Activated CD8-positive, alpha-beta T cell treated with anti-CD3 and anti-CD28 coated beads for 36 hours (primary cell): ENCODE results near the gene RMI1. TPM values are rescaled to one million over a fixed set of nuclear protein-coding genes. Genes with fewer than 3 reads are reported as not detected.

Source experiments
- ATAC-seq: fragments of 200-7000 bp; cut with Tn5 transposase; one replicate; pipeline ENCODE4 v1.10.0; 2021; ENCODE audit warnings: mild to moderate bottlenecking, moderate library complexity
- CTCF ChIA-PET: fragments of 350-600 bp; sonication (Branson Sonifier 250); formaldehyde crosslinking; loops from one replicate; lab custom pipeline; 2021; ENCODE audit warnings: antibody characterized with exemption; lab: Charles Lee
- POLR2A ChIA-PET: fragments of 350-600 bp; sonication (Branson Sonifier 250); formaldehyde crosslinking; loops from one replicate; lab custom pipeline; 2021; ENCODE audit warnings: antibody characterized with exemption; lab: Charles Lee
- DNase-seq: peaks from one replicate; pipeline ENCODE4 v3.0.0-alpha.2; 2020
- H3K27ac Mint-ChIP-seq: one replicate; pipeline ENCODE4 v1.8.0; 2021; ENCODE audit warnings: mild to moderate bottlenecking, mixed read lengths
- H3K27me3 Mint-ChIP-seq: one replicate; pipeline ENCODE4 v1.8.0; 2021; ENCODE audit warnings: mixed read lengths
- H3K36me3 Mint-ChIP-seq: one replicate; pipeline ENCODE4 v1.8.0; 2021; ENCODE audit warnings: low read depth, mixed read lengths
- H3K4me1 Mint-ChIP-seq: one replicate; pipeline ENCODE4 v1.8.0; 2021; ENCODE audit warnings: low read depth, mixed read lengths
- H3K4me3 Mint-ChIP-seq: one replicate; pipeline ENCODE4 v1.8.0; 2021; ENCODE audit warnings: mild to moderate bottlenecking, moderate library complexity, mixed read lengths
- H3K9me3 Mint-ChIP-seq: one replicate; pipeline ENCODE4 v1.8.0; 2021; ENCODE audit warnings: mixed read lengths
- intact Hi-C: fragments of 100-400 bp; cut with micrococcal nuclease; formaldehyde crosslinking; loops from one replicate; pipeline ENCODE4 v1.10.0; 2022
- total RNA-seq, 2 experiments: library from RNA; stranded (reverse); gene quantifications; one replicate each; pipeline ENCODE4 v1.2.3, GENCODE V29; 2021
- TF ChIP-seq, protein P1 (sequence below): fragments of 200-600 bp; IDR thresholded peaks from one replicate; pipeline ENCODE4 v1.8.0; 2022; ENCODE audit warnings: antibody characterized with exemption, mild to moderate bottlenecking

The RMI1 gene
- total RNA-seq: 10 to 100 TPM; 20.1 to 20.6 TPM

DNA sequence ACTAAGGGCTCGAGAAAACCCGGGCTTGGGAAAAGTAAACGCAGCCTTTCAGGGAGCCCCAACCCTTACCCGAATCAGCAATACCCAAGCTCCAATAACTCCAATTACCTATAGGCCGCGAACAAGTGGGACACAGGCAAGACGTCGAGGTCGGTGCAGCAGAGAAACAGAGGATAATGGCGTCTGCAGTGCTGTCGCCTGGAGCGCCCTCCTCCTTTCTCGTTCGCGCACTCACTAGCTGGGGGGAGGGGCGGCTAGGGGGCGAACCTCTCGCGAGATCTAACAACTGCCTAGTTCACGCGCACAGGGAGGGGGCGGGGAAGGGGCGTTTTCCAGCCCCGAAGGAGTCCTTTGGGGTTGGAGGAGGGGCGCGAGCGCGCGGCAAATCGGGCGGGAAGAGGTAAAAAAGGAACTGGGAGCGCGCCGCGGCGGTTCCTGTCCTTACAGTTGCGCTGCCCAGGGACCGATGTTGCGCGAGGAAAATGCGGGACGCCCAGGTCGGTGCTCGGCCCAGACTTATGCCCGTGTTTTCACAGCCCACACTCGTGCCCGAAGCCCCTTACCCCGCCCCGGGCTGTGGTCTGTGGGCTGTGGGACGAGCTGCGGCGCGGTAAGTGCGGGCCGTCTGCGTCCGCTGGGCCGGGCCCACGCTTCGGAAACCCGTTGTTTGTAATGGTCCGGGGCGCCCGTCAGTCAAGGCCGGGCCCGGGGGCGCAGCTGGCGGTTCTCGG, at the start of gene RMI1:
TSS of gene RMI1 (plus strand) at position 411 of the 731 bp plus-strand sequence. CDS start 20,182 bp downstream, outside the sequence.
- ChIA-PET POLR2A (interaction anchor here (0.6 to 7.3 kb wide), 14 partner anchors 10 to 359 kb away, joined by 3 to 224 read pairs (median 4); partner anchors contain the start of gene KIF27), CTCF (interaction anchor here (0.7 to 1.2 kb wide), 4 partner anchors 10 to 63 kb away, joined by 3 to 4 read pairs (median 3); partner anchors contain the start of gene KIF27)
- Mint-ChIP-seq H3K27ac (peak within 1 kb of the TSS; percentile 97), H3K27me3 (no peaks in the 10 kb centered on the region), H3K36me3 (peaks cover 51% of the 10 kb centered on the region), H3K4me3 (peak within 1 kb of the TSS; percentile 97), H3K9me3 (no peaks in the 10 kb centered on the region), H3K4me1 (peaks cover 39% of the 10 kb centered on the region)
- TF ChIP-seq, protein P1, sequence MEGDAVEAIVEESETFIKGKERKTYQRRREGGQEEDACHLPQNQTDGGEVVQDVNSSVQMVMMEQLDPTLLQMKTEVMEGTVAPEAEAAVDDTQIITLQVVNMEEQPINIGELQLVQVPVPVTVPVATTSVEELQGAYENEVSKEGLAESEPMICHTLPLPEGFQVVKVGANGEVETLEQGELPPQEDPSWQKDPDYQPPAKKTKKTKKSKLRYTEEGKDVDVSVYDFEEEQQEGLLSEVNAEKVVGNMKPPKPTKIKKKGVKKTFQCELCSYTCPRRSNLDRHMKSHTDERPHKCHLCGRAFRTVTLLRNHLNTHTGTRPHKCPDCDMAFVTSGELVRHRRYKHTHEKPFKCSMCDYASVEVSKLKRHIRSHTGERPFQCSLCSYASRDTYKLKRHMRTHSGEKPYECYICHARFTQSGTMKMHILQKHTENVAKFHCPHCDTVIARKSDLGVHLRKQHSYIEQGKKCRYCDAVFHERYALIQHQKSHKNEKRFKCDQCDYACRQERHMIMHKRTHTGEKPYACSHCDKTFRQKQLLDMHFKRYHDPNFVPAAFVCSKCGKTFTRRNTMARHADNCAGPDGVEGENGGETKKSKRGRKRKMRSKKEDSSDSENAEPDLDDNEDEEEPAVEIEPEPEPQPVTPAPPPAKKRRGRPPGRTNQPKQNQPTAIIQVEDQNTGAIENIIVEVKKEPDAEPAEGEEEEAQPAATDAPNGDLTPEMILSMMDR: no peak
- intact Hi-C loops: loop anchor here (5.0 kb wide), 1 partner anchor 58 kb away; the partner anchor contains the start of gene KIF27
- DNase-seq: peak; percentile 100
- peak; percentile 84 for ATAC-seq

DNA sequence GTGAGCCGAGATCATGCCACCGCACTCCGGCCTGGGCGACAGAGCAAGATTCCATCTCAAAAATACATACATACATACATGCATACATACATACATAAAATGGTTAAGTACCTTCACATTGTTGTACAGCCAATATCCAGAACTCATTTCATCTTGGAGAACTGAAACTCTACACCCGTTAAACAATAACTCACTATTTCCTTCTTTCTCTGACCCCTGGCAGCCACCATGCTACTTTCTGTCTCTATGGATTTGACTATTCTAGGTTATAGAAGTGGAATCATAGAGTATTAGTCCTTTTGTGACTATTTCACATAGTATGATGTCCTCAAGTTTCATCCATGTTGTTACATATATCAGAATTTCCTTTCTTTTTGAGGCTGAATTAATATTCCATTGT, 49.7 kb upstream of the RMI1 start:
- TF ChIP-seq, protein P1: no peak
- intact Hi-C loops: no loop called here
- H3K36me3 Mint-ChIP-seq: no peaks in the 10 kb centered on the region
- H3K4me3 Mint-ChIP-seq: no peak overlapping the region
- POLR2A ChIA-PET: interaction anchor here (1.3 kb wide), 1 partner anchor 9 kb away, joined by 6 read pairs; no protein-coding TSS in a partner anchor
- H3K27me3 Mint-ChIP-seq: no peaks in the 10 kb centered on the region
- H3K9me3 Mint-ChIP-seq: no peaks in the 10 kb centered on the region
- CTCF ChIA-PET: interaction anchor here (1.7 kb wide), 1 partner anchor 330 kb away, joined by 4 read pairs; no protein-coding TSS in a partner anchor
- no peak for DNase-seq
- no peak overlapping the region for H3K27ac Mint-ChIP-seq
- H3K4me1 Mint-ChIP-seq: peaks cover 3% of the 10 kb centered on the region
- no peak for ATAC-seq

DNA sequence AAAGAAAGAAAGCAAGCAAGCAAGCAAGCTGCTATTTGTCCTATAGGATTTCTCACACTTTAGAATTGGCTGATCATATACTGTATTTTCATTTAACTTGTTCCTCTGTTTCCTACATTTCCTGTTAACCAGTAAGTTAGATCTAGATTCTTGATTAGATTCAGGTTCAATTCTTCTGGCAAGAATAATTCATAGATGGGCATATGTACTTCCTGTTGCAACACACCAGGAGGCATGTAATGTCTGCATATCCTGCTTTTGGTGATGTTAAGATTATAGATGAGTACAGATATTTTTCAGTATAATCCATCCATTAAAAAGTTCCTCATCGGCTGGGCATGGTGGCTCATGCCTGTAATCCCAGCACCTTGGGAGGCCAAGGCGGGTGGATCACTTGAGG, 48.6 kb upstream of the RMI1 start:
- Mint-ChIP-seq H3K27ac (no peak overlapping the region), H3K9me3 (no peaks in the 10 kb centered on the region), H3K4me1 (peaks cover 3% of the 10 kb centered on the region), H3K27me3 (no peaks in the 10 kb centered on the region), H3K4me3 (no peak overlapping the region), H3K36me3 (no peaks in the 10 kb centered on the region)
- TF ChIP-seq, protein P1: no peak
- ChIA-PET POLR2A (no interaction called here), CTCF (interaction anchor here (2.2 kb wide), 1 partner anchor 241 kb away, joined by 5 read pairs; no protein-coding TSS in a partner anchor)
- no peak for ATAC-seq
- no peak for DNase-seq
- intact Hi-C loops: no loop called here

DNA sequence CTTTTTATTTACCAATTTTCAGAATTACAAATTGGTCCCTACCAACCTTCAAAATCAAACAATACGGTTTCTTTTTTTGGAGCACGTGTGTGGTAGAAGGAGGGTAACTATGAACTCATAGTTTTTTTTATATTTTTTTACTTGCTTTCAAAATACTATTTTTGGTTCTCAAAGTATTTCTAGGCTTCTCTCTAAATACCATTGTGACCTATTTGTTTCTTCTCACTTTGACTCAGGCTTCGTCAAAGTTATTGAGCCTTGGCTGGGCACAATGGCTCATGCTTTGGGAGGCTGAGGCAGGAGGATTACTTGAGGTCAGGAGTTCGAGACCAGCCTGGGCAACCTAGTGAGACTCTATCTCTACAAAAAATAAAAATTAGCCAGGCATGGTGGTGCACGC, 47.8 kb upstream of the RMI1 start:
- ATAC-seq: no peak
- no peaks in the 10 kb centered on the region for H3K27me3 Mint-ChIP-seq
- POLR2A ChIA-PET: no interaction called here
- intact Hi-C loops: no loop called here
- H3K4me1 Mint-ChIP-seq: peaks cover 3% of the 10 kb centered on the region
- DNase-seq: no peak
- H3K9me3 Mint-ChIP-seq: no peaks in the 10 kb centered on the region
- H3K4me3 Mint-ChIP-seq: no peak overlapping the region
- TF ChIP-seq, protein P1: no peak
- no peak overlapping the region for H3K27ac Mint-ChIP-seq
- H3K36me3 Mint-ChIP-seq: no peaks in the 10 kb centered on the region
- CTCF ChIA-PET: interaction anchor here (2.2 kb wide), 1 partner anchor 240 kb away, joined by 5 read pairs; no protein-coding TSS in a partner anchor

DNA sequence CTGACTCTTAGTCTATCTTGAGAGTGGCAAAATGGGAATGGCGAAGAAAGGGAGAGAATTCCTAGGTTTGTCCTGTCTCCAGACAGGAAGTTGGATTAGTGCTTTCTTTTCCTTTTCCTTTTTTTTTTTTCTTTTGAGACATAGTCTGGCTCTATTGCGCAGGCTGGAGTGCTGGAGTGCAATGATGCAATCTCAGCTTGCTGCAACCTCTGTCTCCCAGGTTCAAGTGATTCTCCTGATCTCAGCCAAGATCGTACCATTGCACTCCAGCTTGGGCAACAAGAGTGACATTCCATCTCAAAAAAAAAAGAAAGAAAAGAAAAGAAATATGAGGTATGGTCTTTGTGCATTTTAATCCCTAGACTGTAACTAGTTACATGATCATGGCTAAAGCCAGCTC, 46.8 kb upstream of the RMI1 start:
- ChIA-PET CTCF (no interaction called here), POLR2A (no interaction called here)
- DNase-seq (no peak), ATAC-seq (no peak)
- intact Hi-C loops: no loop called here
- Mint-ChIP-seq H3K4me1 (peaks cover 3% of the 10 kb centered on the region), H3K36me3 (peaks cover 2% of the 10 kb centered on the region), H3K4me3 (no peak overlapping the region), H3K9me3 (no peaks in the 10 kb centered on the region), H3K27ac (no peak overlapping the region), H3K27me3 (no peaks in the 10 kb centered on the region)
- TF ChIP-seq, protein P1: no peak
